Fibroblast of the aortic adventitia (primary cell): ENCODE measurements around the gene DAW1. TPM values are rescaled to one million over a fixed set of nuclear protein-coding genes. Genes with fewer than 3 reads are reported as not detected.

Experiments
- DNase-seq: peaks from one replicate; pipeline ENCODE4 v3.0.0-alpha.2; 2010; ENCODE audit warnings: low read depth
- H3K4me3 ChIP-seq: 2 replicates; pipeline ENCODE4 v1.5.1; 2011; ENCODE audit warnings: low read depth, mild to moderate bottlenecking, control low read depth, low read length, moderate library complexity
- total RNA-seq: library from RNA; depleted of rRNA; stranded (reverse); fragments of >200 nt; gene quantifications from 2 replicates; pipeline ENCODE4 v1.2.3, GENCODE V29; 2012; ENCODE audit warnings: low replicate concordance
- TF ChIP-seq, protein P1 (sequence below): IDR thresholded peaks from 2 replicates; pipeline ENCODE4 v1.5.1; 2011; ENCODE audit warnings: mild to moderate bottlenecking, low read length, control low read depth, inconsistent platforms; ENCODE audit not compliant: insufficient read depth

The DAW1 gene
- total RNA-seq, 1 donor, result 1.3 TPM

- TF ChIP-seq, protein P1, sequence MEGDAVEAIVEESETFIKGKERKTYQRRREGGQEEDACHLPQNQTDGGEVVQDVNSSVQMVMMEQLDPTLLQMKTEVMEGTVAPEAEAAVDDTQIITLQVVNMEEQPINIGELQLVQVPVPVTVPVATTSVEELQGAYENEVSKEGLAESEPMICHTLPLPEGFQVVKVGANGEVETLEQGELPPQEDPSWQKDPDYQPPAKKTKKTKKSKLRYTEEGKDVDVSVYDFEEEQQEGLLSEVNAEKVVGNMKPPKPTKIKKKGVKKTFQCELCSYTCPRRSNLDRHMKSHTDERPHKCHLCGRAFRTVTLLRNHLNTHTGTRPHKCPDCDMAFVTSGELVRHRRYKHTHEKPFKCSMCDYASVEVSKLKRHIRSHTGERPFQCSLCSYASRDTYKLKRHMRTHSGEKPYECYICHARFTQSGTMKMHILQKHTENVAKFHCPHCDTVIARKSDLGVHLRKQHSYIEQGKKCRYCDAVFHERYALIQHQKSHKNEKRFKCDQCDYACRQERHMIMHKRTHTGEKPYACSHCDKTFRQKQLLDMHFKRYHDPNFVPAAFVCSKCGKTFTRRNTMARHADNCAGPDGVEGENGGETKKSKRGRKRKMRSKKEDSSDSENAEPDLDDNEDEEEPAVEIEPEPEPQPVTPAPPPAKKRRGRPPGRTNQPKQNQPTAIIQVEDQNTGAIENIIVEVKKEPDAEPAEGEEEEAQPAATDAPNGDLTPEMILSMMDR, result no peak
- H3K4me3 ChIP-seq, result peak overlapping the region; percentile 46
- peak; percentile 98 for DNase-seq
These were observed 589 bp upstream of the DAW1 start for GRCh38 chr2:227870710-227871374.

GRCh38 chr2:227872676-227873075, 1.2 kb downstream of the DAW1 start:
- TF ChIP-seq, protein P1, result no peak
- H3K4me3 ChIP-seq, result no peak overlapping the region
- no peak for DNase-seq

DNA sequence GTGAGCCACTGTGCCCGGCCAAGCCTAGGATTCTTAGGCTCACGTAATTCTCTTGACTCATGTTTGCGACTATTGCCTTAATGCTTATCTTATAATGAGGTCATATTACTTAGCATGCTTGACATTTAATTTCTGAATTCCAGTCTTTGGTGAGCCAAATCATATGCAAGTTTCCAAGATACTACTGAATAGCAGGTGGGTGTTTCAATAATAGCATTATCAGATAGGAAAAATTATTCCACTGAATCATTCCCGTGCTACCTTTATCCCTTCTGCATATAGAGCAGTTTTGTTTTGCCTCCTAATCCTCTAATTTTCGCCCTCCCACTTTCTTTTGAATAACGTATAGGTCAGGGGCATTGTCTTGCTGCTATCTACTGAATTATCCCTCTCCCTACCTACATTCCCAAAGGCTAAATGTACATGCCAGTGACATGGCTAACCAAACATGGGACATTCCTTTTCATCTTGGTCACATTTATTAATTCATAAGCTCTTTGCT, 4.9 kb downstream of the DAW1 start:
- DNase-seq, result peak; percentile 93
- TF ChIP-seq, protein P1, result no peak
- H3K4me3 ChIP-seq, result no peak overlapping the region

DNA sequence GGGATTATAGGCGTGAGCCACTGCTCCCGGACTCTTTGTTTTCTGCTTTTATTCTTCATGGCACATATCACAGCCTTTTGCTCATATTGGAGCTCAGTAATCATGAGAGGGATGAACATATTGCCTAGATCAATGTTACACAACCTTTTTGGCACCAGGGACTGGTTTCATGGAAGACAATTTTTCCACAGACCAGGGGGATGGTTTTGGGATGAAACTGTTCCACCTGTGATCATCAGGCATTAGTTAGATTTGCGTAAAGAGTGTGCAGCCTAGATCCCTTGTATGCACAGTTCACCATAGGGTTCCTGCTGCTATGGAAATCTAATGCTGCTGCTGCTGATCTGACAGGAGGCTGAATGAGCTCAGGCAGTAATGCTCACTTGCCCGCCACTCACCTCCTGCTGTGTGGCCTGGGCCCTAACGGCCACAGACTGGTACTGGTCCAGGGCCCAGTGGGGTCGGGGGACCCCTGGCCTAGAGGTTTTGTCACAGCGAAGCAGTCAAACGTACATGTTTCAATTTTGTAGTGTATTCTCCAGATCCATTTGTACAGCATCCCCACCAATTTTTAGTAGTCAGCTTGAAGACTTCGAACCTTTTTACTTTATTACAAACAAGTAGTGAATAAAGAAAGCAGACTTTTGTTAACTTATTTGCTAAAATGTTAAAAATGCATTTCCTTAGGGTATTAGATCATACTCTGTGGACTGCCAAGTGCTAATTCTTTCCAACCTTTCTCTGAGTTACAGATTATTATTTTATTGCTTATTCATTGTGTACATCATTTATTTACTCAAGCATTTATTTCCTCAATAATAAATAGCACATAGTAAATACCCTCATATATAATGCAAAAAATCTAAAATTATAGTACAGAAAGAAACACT, 6.2 kb downstream of the DAW1 start:
- TF ChIP-seq, protein P1, result no peak
- peak; percentile 78 for DNase-seq
- no peak overlapping the region for H3K4me3 ChIP-seq

- TF ChIP-seq, protein P1, result no peak
- DNase-seq, result no peak
These were observed 9.0 kb downstream of the DAW1 start for GRCh38 chr2:227880460-227880859.

GRCh38 chr2:227881866-227882517, 10.6 kb downstream of the DAW1 start:
- peak; percentile 53 for DNase-seq
- H3K4me3 ChIP-seq, result no peak overlapping the region
- TF ChIP-seq, protein P1, result no peak

More at GRCh38 chr2:227880460-227880859, 9.0 kb downstream of the DAW1 start:
- H3K4me3 ChIP-seq, result no peak overlapping the region
